Upper lobe of left lung (tissue), 4 donors: ENCODE measurements around the gene C10orf53.

Experiments used
- CTCF ChIP-seq, 6 experiments: fragments of 450-650 bp in 4 of 6; fragments of 200-600 bp in 2 of 6; sonication (generic) in 2 of 6; IDR thresholded peaks; one replicate each; pipeline ENCODE4 v1.5.1; 2016 to 2019; ENCODE audit warnings: antibody characterized with exemption in 6 of 6
- POLR2A ChIP-seq, 4 donors: fragments of 450-650 bp; IDR thresholded peaks; one replicate each; pipeline ENCODE4 v1.5.1; 2016 to 2017; ENCODE audit warnings: antibody characterized with exemption in 4 of 4, mild to moderate bottlenecking in 2 of 4
- POLR2AphosphoS5 ChIP-seq, 2 donors: sonication (generic); formaldehyde crosslinking; IDR thresholded peaks; one replicate each; pipeline ENCODE4 v1.5.1; 2017; ENCODE audit warnings: antibody characterized with exemption in 2 of 2

- TF ChIP-seq CTCF (IDR thresholded peaks at IDR 0.05): no peak
- no peak for TF ChIP-seq POLR2AphosphoS5 (IDR thresholded peaks at IDR 0.05)
- no peak for TF ChIP-seq POLR2A (IDR thresholded peaks at IDR 0.05)
These were observed 60.0 kb downstream of the C10orf53 start for GRCh38 chr10:49739426-49739825.
